Lung (tissue), 12 donors: ENCODE results near the gene STAG1. TPM values are rescaled to one million over a fixed set of nuclear protein-coding genes. Genes with fewer than 3 reads are reported as not detected.

Experiments used
- ATAC-seq: fragments of 200-7000 bp; cut with Tn5 transposase; one replicate; pipeline ENCODE4 v1.9.1; 2020; ENCODE audit warnings: moderate number of reproducible peaks; ENCODE audit not compliant: insufficient read depth, low FRiP score
- DNase-seq, 3 donors: peaks; one replicate each; pipeline ENCODE4 v3.0.0-alpha.2; 2013 to 2017
- H3K27ac ChIP-seq, 2 donors: one replicate each; pipeline ENCODE4 v1.5.1; 2013; ENCODE audit warnings: mild to moderate bottlenecking in 2 of 2, moderate library complexity in 2 of 2, control low read depth in 1 of 2, inconsistent platforms in 1 of 2, low read depth in 1 of 2, low read length in 1 of 2
- H3K27me3 ChIP-seq, 3 donors: one replicate each; pipeline ENCODE4 v1.5.1; 2013; ENCODE audit warnings: low read length in 2 of 3; ENCODE audit not compliant: control insufficient read depth in 3 of 3, insufficient read depth in 3 of 3
- H3K36me3 ChIP-seq, 4 donors: one replicate each; pipeline ENCODE4 v1.5.1; 2013; ENCODE audit warnings: low read length in 4 of 4, mild to moderate bottlenecking in 1 of 4, moderate library complexity in 1 of 4; ENCODE audit not compliant: control insufficient read depth in 4 of 4, insufficient read depth in 4 of 4
- H3K4me1 ChIP-seq, 5 donors: one replicate each; pipeline ENCODE4 v1.5.1; 2013; ENCODE audit warnings: low read length in 5 of 5, mild to moderate bottlenecking in 2 of 5, moderate library complexity in 1 of 5; ENCODE audit not compliant: control insufficient read depth in 5 of 5, insufficient read depth in 5 of 5
- H3K4me3 ChIP-seq: one replicate; pipeline ENCODE4 v1.5.1; 2013; ENCODE audit warnings: mild to moderate bottlenecking, control low read depth, moderate library complexity
- H3K9ac ChIP-seq, 2 donors: one replicate each; pipeline ENCODE4 v1.5.1; 2013; ENCODE audit warnings: low read length in 2 of 2, control low read depth in 1 of 2; ENCODE audit not compliant: insufficient read depth in 1 of 2
- H3K9me3 ChIP-seq, 4 donors: one replicate each; pipeline ENCODE4 v1.5.1; 2013; ENCODE audit warnings: low read length in 3 of 4, mild to moderate bottlenecking in 1 of 4, moderate library complexity in 1 of 4; ENCODE audit not compliant: control insufficient read depth in 4 of 4, insufficient read depth in 3 of 4
- CTCF ChIP-seq: IDR thresholded peaks from 2 replicates; pipeline ENCODE4 v1.5.1; 2012; ENCODE audit warnings: mild to moderate bottlenecking; ENCODE audit errors: control extremely low read depth, extremely low read depth
- WGBS, 2 donors: extraction: QIAGEN DNeasy Blood & Tissue Kit; methylation state at CpG; one replicate each; pipeline ENCODE4 v1.1.7; 2013; 5-methylcytosine and 5-hydroxymethylcytosine counted together
- polyA plus RNA-seq, 2 donors: library from polyadenylated mRNA; stranded (reverse); fragments of 200-250 nt; gene quantifications; one replicate each; pipeline ENCODE4 v1.2.1, GENCODE V29; 2013
- total RNA-seq, 2 donors: library from RNA; depleted of rRNA in 1 of 2; stranded (reverse); fragments of >200 nt in 1 of 2; gene quantifications; one replicate each; pipeline ENCODE4 v1.2.1, GENCODE V29; 2014 to 2021
- donor health status: control.
- donor health status: control.
- donor health status: Bipolar disorder and iron deficiency.
- donor health status: healthy.
- donor health status: DM: yes; HTN: yes; CAD: no.

Gene STAG1
- total and polyA plus RNA-seq, 4 donors = 8.1 to 90.0 (median 20.5) TPM

GRCh38 chr3:136473716-136474326, 278.4 kb downstream of the STAG1 start:
- H3K9ac ChIP-seq = no peak overlapping the region
- DNase-seq (no peak), ATAC-seq (no peak)
- no peak overlapping the region for H3K27ac ChIP-seq
- WGBS, 2 donors = 92 to 96% methylated on average over 3 of the region's 3 CpGs
- peaks cover 5 to 15% (median 9%) of the 10 kb centered on the region in 4 donors for H3K36me3 ChIP-seq
- no peak overlapping the region for H3K4me3 ChIP-seq
- TF ChIP-seq CTCF = no peak
- no peaks in the 10 kb centered on the region for H3K27me3 ChIP-seq
- no peaks in the 10 kb centered on the region for H3K4me1 ChIP-seq
- no peaks in the 10 kb centered on the region for H3K9me3 ChIP-seq

- Histone ChIP-seq H3K9me3 (no peaks in the 10 kb centered on the region), H3K27ac (no peak overlapping the region), H3K4me1 (no peaks in the 10 kb centered on the region), H3K9ac (no peak overlapping the region), H3K4me3 (no peak overlapping the region), H3K36me3 (peaks cover 0 to 9% (median 4%) of the 10 kb centered on the region in 4 donors), H3K27me3 (no peaks in the 10 kb centered on the region)
- TF ChIP-seq CTCF = no peak
- ATAC-seq (no peak), DNase-seq (no peak)
- WGBS, 2 donors = 97 to 98% methylated on average over 5 of the region's 5 CpGs
These were observed 286.9 kb downstream of the STAG1 start for GRCh38 chr3:136465296-136465695.

GRCh38 chr3:136464502-136464901, 287.7 kb downstream of the STAG1 start:
- no peak for TF ChIP-seq CTCF
- 90 to 95% methylated on average over 2 of the region's 2 CpGs for WGBS, 2 donors
- no peak for ATAC-seq
- Histone ChIP-seq H3K36me3 (peaks cover 0 to 9% (median 6%) of the 10 kb centered on the region in 4 donors), H3K4me1 (no peaks in the 10 kb centered on the region), H3K4me3 (no peak overlapping the region), H3K27me3 (no peaks in the 10 kb centered on the region), H3K9me3 (no peaks in the 10 kb centered on the region), H3K9ac (no peak overlapping the region), H3K27ac (no peak overlapping the region)
- no peak for DNase-seq

- Histone ChIP-seq H3K9ac (no peak overlapping the region), H3K27ac (no peak overlapping the region), H3K9me3 (peaks cover 0 to 4% (median 1%) of the 10 kb centered on the region in 4 donors), H3K4me1 (no peaks in the 10 kb centered on the region), H3K4me3 (no peak overlapping the region), H3K36me3 (peaks cover 0 to 14% (median 7%) of the 10 kb centered on the region in 4 donors), H3K27me3 (no peaks in the 10 kb centered on the region)
- no peak for TF ChIP-seq CTCF
- DNase-seq = no peak
- ATAC-seq = no peak
These were observed 289.0 kb downstream of the STAG1 start for GRCh38 chr3:136463170-136463569.
